GM21447 (cell line): ENCODE data around the gene DLG3.

ENCODE experiments used
- ATAC-seq: cut with Tn5 transposase; IDR thresholded peaks from one replicate; pipeline ENCODE4 v1.9.1; 2021; ENCODE audit not compliant: unreplicated experiment

DLG3 gene

GRCh38 chrX:70476166-70476933, 31.7 kb downstream of the DLG3 start:
- no peak for ATAC-seq

- ATAC-seq = no peak
Measured at GRCh38 chrX:70476934-70477733, 32.5 kb downstream of the DLG3 start.

DNA sequence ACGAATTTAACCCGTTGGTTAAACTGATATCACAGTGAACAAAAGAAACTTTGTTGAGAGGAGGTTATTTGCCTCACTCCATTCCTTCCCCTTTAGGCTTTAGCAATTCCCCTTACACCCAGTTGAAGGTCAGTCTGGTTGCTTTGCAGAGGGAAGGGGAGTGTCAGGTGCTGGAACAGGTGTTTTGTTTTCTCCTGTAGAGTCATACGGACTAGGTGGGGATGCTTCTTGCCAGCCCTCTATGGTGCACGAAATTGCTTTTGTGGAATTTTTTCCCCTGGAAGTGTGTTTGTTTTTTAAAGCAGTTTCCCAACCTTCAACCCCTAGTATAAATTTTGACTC, 33.1 kb downstream of the DLG3 start:
- no peak for ATAC-seq

GRCh38 chrX:70478526-70479245, 34.1 kb downstream of the DLG3 start:
- no peak for ATAC-seq

GRCh38 chrX:70479247-70479921, 34.7 kb downstream of the DLG3 start:
- no peak for ATAC-seq

DNA sequence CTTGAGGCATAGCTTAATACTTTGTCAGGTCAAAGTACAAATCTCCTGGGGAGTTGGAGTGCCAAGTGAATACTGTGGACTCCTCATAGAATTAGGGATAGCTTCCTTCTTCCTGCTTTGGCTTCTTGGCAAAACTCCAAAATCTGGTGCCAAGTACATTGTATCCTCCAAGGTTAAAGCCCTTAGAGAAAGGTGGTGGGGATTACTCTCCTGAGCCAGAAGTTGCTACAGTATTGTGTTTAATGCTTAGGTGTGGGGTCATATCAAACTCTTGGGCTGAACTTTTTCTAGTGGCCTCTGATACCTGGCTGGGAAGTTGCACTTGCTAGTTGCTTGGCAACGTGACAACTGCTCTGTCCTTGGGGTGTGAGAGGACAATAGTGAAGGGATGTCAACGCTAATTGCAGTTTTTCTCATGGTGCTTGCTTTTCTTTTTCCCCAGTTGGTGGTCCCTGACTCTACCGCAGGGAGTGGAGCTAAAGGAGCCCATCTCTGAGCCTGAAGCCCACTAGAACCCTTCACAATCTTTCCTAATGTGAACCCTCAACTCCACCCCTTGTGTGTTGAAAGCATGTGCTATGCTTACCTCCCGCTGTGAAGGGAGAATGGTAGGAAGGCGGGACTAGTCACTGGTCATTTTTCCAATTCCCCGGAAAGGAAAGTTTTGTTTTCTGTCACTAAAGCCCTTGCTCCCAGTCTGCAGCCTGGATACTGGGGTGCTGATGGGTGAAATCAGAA, 35.5 kb downstream of the DLG3 start:
- ATAC-seq = no peak

GRCh38 chrX:70480660-70481018, 36.0 kb downstream of the DLG3 start:
- no peak for ATAC-seq

GRCh38 chrX:70481471-70482270, 37.0 kb downstream of the DLG3 start:
- no peak for ATAC-seq

DNA sequence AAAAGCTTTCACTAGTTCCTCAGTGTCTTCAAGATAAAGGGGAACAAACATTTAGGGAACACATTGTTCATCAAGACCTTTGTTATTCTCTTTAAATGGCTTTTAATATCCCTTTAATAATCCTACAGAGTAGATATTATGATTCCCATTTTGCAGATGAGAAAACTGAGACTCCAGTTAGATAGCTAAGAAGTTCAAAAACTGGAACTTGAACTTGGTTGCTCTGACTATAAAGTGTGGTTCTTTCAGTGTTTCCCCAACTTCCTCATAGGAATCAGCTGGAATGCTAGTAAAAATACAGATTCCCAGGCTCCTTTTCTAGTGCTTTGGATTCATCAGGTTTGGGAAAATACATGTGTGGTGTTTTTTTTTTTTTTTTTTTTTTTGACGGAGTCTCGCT, 37.7 kb downstream of the DLG3 start:
- ATAC-seq = no peak

DNA sequence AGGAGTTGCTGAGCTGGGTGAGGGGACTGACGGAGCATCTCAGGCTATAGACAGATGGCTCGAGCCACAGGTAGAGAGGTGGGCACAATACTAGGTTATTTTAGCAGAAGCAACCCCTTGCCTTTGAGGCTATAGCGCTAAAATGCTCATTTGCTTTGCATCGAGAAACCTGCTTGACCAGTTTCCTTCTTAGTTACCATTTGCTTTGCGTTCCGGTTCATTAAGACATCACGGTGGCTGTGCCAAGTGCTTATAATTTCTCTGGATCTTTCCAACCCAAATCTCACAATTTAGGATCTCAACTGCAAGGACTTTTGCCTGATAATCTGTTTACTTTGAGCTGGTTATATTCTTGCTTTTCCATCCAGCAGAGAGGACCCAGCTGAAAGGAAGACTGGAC, 40.8 kb downstream of the DLG3 start:
- no peak for ATAC-seq

- no peak for ATAC-seq
Measured at GRCh38 chrX:70488856-70489255, 44.2 kb downstream of the DLG3 start.

GRCh38 chrX:70494441-70494840, 49.8 kb downstream of the DLG3 start:
- no peak for ATAC-seq

GRCh38 chrX:70496491-70496890, 51.9 kb downstream of the DLG3 start:
- ATAC-seq = no peak

- no peak for ATAC-seq
Measured at GRCh38 chrX:70497026-70497425, 52.4 kb downstream of the DLG3 start.

GRCh38 chrX:70498129-70498528, 53.5 kb downstream of the DLG3 start:
- no peak for ATAC-seq

- no peak for ATAC-seq
Measured at GRCh38 chrX:70500826-70501225, 56.2 kb downstream of the DLG3 start.

DNA sequence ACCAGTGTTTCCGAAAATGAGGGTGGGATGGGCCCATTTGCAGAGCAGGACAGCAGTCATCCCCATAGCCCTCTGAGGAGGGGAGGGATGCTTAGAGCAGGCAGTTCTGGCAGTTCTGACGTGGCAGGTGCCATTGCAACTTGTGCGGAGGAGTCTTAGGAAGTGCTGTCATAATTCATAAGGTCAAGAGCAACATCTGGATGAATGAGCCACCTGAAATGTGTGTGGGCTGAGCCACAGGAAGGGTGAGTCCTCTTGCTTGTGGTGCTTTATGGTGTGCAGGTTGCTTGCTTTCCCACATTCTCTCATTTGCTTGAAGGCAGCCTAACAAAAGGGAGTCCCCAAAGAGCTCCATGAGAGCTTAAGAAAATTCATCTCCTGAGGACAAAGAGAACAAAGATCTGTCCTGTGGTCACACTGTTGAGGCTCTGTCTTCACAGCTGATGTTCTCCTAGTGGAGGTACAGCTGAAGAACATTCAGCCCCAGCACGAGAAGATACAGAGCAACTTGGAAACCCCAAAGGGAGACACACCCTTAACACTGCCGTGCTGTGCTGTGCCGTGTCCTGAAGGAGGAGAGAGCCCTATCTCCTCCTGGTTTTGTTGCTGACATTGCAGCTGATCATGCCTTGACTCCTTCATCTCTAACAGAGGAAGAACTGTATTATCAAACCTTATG, 60.3 kb downstream of the DLG3 start:
- ATAC-seq = no peak

DNA sequence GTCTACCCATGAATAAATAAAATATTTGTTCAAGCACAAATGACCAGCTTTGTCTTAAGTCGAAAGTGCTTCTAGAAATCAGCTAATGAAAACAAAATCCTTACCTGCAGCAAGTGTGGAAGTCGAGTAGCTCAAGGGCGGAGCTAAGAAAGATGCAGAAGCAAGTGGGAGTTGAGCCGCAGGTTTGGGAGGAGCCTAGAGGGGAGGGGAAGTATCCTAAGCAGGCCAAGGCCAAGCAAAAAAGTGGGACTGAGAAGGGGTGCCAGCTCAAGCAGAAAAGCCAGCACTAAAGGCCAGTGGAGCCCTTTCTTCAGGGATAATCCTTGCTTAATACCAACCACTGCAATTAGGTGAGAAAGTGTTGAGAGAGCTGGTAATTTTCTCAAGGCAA, 60.8 kb downstream of the DLG3 start:
- no peak for ATAC-seq

DNA sequence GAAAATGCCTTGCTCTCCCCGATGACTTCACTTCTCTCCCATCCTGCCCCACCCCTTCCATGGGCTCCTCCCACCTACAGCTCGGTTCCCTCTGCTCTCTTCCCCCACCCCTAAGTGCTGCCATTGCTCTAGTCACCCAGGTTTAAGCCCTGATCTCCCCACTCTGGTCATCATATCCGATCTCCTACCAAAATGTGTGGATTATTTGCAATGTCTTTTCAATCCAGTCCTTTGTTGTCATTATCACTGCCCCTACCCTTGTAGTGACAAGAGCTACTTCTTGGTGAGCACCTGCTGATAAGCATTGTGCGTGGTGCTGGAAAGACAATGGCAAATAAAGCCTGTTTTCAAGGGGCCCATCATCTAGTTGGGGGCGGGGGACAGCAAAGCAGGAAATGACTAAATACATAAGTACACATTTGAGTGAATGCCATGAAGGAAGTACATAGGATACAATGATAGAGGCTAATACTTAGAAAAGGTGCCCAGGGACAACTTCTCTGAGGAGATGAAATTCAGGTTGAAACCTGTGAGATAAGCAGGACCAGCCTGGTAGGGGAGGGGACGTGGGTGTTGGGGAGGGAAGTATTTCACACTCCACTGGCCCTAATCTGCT, 63.8 kb downstream of the DLG3 start:
- ATAC-seq = no peak
